CD4-positive, alpha-beta T cell treated with Interleukin-6 for 4 hours (primary cell): ENCODE measurements around the gene C16orf92.
A peak's percentile ranks its signal among the peaks of the same experiment; 100 is the strongest.

Experiments used
- DNase-seq: peaks from one replicate; pipeline ENCODE4 v3.0.0-alpha.2; 2020; ENCODE audit warnings: mixed read lengths

The C16orf92 gene

DNA sequence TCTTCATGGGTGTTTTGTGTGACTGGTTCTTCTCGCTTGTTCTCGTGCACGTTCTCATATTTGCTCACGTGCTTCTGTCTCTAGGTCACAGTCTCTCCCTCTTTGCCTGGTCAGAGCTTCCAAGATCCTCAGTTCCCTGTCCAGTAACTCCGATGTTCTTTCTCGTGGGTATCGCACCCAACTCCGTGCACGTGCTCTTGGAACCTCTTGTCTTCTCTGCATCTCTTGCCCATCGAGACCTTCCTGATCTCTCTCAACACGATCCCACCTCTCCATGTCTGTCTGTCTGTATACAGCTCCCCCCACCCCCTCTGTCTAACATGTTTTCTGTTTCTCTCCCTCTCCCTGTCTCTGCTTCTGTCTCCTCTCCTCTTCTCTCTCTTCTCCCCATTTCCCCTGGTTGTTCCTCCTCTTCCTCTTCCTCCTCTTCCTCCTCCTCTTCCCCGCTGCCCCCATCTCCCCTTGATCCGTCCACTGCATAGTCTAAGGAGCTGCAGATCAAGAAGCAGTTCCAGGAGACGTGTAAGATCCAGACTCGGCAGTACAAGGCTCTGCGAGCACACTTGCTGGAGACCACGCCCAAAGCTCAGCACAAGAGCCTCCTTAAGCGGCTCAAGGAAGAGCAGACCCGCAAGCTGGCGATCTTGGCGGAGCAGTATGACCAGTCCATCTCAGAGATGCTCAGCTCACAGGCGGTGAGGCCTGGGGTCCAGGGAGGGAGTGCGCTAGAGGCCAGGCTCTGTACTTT, 33.7 kb upstream of the C16orf92 start:
- no peak for DNase-seq

DNA sequence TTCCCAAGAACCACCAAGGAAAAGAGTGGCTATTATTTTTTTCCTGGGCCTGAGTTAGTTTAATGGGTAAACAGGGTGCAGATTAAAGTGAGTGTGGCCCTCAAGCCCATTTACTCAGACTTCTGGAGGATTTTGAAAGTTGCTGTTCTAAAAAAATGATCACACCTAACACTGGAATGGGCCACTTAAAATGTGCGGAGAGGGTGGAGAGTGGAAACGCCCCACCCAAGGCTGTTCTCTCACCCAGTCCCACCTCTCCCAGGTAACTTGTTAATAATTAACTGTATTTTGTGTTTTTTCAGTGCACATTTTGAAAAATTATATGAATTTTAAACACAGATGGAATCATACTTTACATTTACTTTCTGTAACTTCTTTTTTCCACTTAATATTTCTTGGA, 33.0 kb upstream of the C16orf92 start:
- DNase-seq, result no peak

DNA sequence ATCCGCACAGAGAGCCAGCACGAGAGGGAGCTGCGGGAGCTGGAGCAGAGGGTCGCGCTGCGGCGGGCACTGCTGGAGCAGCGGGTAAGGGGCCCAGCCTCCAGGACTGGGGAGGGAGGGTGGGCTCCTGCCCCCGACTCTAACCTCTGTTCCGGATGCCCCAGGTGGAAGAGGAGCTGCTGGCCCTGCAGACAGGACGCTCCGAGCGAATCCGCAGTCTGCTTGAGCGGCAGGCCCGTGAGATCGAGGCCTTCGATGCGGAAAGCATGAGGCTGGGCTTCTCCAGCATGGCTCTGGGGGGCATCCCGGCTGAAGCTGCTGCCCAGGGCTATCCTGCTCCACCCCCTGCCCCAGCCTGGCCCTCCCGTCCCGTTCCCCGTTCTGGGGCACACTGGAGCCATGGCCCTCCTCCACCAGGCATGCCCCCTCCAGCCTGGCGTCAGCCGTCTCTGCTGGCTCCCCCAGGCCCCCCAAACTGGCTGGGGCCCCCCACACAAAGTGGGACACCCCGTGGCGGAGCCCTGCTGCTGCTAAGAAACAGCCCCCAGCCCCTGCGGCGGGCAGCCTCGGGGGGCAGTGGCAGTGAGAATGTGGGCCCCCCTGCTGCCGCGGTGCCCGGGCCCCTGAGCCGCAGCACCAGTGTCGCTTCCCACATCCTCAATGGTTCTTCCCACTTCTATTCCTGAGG, 32.0 kb upstream of the C16orf92 start:
- no peak for DNase-seq

DNA sequence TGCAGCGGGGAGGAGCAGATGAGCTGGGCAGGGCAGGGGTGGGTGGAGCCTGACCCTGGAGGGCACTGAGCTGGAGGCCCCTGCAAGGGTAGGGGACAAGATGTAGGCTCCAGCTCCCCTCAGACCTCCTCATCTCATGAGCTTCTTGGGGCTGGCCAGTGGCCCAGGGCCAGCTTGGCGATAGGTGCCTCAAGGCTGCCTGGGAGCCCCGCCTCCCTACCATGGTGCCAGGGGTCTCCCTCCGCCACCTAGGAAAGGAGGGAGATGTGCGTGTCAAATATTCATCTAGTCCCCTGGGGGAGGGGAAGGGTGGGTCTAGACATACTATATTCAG, 31.5 kb upstream of the C16orf92 start:
- DNase-seq, result no peak

DNA sequence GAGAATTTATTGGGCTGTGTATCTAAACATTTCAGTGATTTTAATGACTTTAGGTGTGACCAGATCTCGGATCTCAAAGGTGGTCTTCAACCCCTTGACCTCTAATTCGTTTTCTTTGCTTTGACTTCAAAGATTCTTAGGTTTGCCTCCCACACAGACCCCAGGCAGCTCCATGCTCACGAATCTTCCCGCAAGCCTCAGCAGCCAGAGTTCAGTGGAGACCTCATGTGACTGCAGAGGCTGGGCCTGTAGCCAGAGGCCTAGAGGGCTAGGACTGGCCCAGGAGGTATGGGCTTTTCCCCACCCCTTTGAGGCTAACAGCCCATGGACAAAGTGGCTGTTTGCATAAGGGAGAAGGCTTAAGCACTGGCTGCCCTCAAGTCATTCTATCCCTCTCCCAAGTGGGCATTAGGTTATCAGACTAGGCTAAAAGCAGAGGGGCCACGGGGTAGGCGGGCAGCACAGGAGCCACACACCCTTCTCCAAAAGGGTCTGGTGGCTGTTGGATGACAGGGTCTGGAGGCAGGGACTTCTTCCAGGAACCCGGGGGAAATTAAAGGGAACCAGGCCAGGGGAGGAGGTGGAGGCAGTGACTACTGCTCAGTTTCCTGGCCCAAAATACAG, 30.5 kb upstream of the C16orf92 start:
- no peak for DNase-seq

DNA sequence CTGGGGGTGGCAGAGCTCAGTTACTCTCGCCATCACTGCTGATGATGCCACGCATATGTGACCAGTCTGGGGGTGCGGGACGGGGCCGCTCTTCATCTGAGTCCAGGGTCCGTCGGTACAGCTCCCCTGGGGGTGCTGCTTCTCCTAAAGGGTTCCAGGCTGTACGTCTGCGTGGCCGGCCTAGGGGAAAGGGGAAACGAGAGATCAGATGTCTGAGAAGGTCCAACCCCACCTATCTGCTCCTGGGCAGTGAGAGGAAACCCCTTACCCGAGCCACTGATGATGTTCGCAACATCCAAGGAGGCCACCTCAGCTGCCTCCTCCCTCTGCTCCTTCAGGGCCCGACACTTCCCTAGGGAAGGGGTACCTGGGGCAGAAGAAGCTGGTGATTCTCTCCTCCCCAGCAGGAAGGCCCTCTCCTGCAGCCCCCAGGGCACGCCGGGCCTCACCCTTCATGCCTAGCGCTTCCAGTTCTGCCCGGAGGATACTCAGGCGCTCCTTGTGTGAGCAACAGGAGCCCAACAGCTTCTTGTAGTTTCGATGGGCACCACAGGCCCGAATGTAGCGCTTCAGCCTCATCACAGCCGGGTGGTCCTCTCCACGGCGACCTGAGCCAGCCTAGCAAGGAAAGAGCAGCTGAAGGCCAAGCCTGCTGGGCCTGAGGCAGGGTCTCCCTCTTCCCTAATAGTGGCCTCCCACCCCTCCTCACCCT, 29.7 kb upstream of the C16orf92 start:
- DNase-seq, result no peak

DNA sequence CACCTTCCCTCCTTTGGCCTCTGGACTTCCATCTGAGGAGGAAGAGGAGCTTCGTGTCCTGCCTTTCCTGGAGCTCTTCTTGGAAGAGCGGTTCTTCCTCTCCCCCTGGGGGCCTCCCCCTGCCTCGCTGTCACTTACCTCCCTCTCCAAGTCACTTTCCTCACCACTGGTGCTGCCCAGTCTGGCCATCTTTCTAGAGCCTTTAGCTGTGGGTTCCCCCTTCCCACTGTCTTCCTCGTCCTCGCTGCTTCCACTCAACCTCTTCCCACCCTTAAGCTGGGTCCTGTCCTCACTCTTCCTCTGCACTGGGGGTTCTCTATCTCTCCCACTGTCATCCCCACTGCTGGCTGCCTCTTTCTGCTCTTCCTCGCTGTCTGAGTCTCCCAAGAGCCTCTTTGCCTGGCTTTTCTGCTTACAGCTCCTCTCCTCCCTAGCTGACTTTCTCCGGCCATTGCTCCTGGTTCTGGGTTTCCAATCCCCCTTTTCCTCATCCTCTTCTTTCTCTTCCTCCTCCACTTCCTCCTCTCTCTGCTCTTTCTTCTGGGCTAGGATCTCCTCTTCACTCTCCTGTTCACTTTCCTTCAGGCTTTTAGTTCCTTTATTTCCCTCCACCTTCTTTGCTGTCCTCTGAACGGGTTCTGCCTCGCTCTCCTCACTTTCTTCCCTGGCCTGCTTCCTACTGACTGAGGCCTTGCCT, 28.9 kb upstream of the C16orf92 start:
- DNase-seq, result no peak

DNA sequence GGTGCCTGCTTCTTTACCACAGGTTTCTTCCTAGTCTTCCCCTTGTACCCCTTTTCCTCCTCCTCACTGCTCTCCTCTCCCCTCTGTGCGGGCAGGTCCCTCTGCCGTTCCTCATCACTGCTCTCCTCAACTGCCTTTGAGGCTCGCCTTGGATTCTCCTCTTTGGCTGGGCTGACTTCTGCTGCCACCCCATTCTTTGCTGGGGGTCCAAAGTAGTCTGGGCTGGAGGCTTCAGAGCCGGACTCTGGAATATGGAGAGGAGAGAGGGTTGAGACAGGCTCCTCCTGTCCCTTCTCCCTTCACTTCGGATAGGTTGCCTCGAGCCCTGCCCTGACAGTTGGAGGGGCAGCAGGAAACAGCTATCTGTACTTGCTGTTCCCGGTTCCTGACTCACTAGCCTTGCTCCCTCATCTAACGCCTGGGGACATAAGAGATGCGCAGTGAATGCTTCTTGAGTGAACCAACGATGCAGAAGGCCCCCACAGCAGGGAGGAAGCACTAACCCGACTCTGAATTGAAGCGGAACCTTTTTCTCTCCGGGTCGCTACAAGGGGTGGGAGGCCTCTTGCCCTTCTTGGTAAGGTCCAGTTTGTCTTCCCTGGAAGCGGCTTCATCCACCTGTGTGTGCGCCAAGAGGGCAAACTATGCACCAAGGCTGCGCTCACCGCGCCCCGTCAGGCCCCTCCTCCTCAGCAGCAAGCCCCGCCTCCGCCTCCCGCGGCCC, 28.2 kb upstream of the C16orf92 start:
- DNase-seq, result peak; percentile 79

DNA sequence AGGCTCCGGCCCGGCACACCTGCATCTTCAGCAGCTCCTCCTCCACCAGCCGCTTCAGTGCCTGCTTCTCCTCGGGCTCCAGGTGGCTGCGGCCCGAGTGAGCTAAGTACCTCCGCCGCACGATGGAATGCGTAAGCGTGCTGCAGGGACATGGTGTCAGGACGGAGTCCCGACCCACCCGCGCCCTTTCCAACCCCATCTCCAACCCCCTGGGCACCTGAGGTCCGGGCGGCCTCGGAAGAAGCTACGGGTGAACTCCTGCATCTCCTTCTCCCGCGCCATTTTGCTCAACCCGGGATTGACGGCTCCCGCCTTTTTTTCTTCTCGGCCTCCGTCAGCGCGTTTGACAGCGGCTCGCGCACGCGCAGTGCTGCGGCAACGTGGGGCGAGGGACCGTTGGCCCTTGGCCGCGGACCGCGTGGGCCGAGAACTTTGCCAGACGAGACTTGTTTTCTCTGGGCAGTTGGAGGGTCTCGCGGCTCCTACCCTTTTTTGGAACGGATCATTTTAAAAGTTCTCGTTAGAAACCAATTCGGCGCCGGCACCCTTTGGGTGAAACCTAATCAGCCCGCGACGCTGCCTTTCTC, 27.6 kb upstream of the C16orf92 start, which contains the start of gene HIRIP3:
TSS of gene HIRIP3 (minus strand) at position 294 of the 587 bp plus-strand sequence. CDS start at position 282, 12 bp downstream.
- peak; percentile 88 for DNase-seq

DNA sequence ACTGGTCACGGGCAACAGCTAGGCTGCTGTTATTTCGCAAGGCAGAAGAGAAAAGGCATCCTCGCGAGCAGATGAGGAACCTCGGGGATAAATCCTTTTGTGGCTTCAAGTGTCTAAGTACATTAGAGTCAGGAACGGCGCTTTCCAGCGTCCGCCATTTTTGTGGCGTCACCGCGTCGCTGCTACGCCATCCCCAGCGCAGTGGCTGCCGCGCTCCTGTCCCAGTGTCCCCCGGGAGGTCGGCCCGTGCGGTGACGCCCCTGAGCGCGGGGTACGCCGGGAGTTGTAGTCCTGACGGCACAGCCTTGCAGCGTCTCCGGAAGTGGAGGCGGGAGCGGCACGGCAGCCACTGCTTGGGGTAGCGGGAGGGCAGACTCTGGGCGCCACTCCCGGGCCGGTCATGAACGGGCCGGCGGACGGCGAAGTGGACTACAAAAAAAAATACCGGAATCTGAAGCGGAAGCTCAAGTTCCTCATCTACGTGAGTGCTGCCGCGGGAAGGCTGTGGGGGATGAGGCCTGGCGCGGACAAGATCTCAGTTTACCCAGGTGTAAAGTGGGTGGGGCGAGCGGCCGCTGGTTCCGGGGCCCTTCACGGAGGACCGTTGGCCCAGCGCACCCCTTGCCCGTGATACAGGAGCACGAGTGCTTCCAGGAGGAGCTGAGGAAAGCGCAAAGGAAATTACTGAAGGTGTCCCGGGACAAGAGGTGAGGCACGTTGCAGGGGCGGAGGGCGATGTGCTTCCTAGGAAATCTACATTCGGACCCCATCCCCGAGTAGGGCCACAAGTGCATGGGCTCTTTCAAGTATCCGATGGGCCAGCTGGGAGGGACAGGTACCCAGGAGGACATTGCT, 26.9 kb upstream of the C16orf92 start, which contains the start of gene INO80E:
TSS of gene INO80E (plus strand) at position 331 of the 855 bp plus-strand sequence. CDS start at position 401, 70 bp downstream.
- peak; percentile 99 for DNase-seq

DNA sequence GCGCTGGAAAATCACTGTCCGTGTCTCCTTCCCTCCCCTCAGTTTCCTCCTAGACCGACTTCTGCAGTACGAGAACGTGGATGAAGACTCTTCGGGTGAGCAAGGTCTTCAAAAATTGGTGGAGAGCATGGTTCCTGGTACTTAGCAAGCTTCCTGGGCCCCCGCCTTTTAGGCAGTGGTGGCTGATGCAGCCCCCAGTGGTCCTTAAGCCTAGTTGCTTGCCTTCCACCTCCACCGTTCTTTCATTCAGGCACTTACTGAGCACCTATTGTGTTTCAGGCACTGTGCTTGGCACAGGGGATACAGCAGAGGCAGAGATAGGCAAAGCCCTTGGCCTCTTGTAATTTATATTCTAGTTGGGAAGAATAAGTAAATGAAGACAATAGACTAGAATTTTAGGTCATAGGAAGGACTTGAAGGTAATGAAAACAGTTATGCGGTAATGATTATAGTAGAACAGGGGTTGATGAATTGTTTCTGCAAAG, 26.2 kb upstream of the C16orf92 start:
- DNase-seq, result no peak

DNA sequence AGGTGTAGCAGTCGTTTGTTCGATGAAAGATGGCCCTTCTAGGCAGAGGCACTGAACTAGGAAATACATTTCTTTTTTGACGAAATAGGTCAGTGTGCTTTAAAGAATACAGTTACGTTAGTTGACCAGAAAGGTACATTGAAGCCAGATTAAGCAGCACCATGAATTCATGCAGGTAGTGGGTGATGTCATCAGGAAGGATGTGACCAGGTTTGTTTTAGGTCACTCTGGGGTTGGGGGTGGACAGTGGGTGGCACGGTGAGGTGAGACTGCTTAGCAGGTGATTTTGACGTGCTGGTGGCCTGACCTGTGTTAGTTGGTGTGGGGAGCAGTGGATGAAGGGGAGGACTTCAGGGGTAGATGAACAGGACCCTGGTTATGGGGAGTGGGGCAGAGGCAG, 23.4 kb upstream of the C16orf92 start:
- DNase-seq, result no peak

DNA sequence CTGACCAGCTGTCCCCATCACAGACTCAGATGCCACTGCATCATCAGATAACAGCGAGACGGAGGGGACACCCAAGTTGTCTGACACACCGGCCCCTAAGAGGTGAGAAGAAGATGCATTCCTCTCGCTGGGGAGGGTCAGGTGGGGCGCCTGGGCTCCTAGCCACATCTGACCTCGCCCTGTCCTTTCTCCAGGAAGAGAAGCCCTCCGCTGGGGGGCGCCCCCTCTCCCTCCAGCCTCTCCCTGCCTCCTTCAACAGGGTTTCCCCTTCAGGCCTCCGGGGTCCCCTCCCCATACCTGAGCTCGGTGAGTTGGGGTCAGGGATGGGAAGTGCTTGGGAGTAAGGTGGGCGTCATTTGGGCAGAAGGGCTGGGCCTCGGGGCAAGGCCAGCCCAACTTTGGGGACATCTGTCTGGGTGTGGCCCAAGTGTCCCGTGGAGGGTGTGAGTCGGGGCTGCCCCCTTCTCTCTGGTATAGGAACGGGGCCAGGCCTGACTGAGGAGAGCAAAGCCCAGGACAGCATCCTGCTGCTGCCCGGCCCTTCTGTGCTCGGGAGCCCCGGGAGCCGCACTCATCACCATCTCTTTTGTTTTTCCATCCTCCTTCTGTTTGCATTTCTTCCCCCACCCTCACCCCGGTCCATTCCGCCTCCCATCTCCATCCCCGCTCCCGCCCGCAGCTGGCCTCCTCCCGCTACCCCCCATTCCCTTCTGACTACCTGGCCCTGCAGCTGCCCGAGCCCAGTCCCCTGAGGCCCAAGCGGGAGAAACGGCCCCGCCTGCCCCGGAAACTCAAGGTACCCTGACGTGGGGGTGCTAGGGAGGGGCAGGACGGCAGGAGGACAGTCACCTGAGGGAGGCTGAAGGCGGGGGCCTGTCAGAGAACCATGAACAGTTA, 22.0 kb upstream of the C16orf92 start:
- no peak for DNase-seq

DNA sequence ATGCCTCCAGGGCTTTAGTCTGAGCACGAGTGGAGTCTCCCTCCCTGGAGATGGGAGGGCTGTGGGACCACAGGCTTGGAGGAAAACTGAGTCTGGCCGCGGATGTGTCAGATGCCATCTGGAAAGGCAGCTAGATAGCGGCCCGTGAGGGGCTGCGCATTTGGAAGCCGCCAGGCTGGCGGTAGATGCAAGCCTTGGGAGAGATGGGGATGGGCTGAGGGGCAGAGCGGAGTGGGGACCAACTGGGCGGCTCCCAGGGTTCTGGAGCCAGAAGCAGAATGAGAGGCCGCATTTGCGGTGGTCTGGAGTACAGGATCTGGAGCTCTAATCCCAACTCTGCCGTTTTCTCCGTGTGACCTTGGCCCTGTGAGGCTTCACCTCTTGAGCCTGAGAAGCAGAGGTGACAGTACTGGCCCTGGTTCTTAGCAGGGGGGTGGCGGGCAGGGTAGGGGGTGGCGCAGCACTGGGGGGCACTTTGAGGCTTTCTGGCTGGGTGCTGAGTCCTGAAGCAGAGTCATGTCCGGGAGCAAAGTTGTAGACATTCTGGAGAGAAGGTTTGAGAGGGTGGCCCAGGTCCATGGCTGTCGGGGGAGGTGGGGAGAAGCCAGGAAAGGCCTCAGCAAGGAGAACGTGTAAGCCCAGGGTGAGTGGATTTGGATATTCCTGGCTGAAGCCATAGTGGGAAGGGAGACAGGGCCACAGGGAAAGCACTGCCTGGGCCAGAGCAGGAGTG, 20.2 kb upstream of the C16orf92 start:
- DNase-seq, result no peak

DNA sequence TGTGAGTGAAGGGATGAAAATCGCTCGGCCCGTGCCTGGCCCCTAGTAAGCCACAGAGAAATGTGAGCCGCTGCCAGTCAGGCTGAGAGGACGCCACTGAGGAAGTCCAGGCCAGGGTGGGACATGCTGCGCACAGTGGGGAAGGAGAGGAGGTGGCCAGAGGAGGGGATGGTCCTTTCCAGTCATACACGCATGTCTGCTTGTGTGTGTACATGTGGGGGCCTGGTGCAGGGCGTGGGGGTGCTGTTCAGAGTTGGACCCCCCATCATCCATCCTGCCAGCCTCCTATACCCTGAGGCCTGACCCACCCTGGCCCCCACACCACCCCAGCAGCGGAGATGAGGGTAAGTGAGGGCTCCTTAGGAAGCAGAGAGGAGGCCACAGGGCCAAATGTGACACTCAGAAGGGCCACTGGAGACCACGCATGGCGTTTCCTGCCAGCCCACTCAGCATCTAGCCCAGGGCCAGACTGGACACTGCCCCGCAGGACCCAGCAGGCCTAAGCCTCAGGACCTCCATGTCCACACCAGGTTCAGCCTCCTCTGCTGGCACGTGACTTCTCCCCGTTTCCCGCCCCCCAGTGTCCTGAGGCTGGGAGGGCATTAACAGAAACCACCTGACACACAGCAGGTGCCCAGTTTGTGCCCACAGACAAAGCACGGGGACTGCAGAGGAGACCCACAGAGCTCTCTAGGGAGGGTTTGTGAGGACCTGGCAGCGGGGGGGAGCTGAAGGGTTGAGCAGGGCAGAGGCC, 19.2 kb upstream of the C16orf92 start:
- no peak for DNase-seq

DNA sequence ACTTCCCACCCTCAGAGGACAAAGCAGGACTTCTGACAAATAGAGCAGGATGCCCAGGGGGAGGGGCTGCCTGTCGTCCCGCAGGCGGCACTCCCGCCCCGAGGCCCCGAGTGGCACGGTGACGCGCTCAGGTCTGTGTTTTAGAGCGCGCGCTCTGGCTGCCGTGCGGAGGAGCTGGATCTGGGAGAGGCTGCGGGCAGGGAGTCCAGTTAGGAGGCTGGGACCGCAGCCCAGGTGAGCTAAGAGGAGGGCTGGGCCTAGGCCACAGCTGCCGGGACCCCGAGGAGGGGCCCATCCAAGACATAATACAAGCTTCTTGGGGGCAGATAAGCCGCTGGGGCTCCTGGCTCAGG, 18.6 kb upstream of the C16orf92 start:
- DNase-seq, result no peak

DNA sequence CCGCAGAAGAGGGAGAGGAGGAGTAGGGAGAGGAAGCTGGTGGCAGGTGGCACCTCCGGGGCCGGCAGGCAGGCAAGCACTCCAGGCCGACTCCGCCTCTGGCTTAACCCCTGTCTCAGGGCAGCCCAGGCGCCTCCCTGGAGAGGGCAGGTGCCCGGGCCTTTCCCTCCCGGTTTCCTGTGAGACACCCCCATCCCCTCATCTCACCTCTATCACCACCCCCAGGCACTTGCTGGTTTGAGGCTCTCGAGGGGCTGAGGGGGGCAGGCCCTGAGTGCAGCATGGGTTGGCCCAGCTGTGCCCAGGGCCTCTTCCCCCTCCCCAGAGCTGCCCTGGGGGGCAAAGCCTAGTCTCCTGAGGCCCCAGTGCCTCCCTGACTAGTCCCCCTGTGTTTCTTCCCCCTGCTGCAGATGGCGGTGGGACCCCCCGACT, 18.2 kb upstream of the C16orf92 start:
- no peak for DNase-seq
